ENCODE measurements around the gene C2CD4C.
"Not testable (repeated sequence)": the region's sequence is repeated elsewhere in the genome, so short reads cannot be mapped to it uniquely, and the experiment has no call there.

The C2CD4C gene

GRCh38 chr19:399370-399769 lies 9.6 kb downstream of the C2CD4C start:
- no peak for TF ChIP-seq JUND (IDR thresholded peaks at IDR 0.05; ENCODE audit: low read depth)
- in situ Hi-C loops (cut with HindIII; ENCODE audit: low pct_unique_long_range_greater_than_20kb, low sequenced_read_pairs): no loop called here
- no peak for DNase-seq (ENCODE audit: low read depth in 1 of 2, low spot score in 1 of 2)

- TF ChIP-seq JUND (IDR thresholded peaks at IDR 0.05; ENCODE audit: low read depth): no peak
- in situ Hi-C loops (cut with HindIII; ENCODE audit: low pct_unique_long_range_greater_than_20kb, low sequenced_read_pairs): no loop called here
- no peak for DNase-seq (ENCODE audit: low read depth in 1 of 2, low spot score in 1 of 2)
Observed at GRCh38 chr19:398719-399118, 10.2 kb downstream of the C2CD4C start.

DNA sequence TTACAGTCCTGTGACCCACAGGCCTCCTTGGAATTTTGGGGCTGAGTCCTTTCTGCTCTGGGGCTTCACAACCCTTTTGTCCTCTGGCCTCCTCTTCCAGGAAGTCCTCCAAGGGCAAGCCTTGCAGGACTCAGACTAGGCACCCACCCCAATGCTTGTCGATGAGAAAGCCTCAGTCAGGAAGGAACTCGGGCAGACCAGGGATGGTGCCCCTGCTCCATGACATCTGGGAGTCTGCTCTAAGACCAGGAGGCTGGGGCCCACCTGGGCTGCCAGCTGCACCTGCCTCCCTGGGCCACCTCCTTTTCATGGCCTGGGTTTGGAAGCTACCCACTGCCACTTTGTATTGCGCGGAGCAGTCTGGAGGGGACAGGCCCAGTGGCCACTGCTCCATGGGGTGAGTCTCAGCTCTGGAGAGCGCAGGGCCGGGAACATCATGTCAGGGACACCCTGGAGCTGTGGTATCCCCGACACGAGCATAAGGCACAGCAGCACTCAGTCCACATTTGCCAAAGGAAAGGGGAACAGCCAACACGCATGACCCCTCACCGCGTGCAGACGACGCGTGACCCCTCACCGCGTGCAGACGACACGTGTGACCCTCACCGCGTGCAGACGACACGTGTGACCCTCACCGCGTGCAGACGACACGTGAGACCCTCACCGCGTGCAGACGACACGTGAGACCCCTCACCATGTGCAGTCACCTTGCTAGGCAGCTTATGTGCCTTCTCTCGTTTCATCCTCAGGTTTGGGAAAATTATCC lies 10.8 kb downstream of the C2CD4C start:
- in situ Hi-C loops (cut with HindIII; ENCODE audit: low pct_unique_long_range_greater_than_20kb, low sequenced_read_pairs): no loop called here
- no peak for DNase-seq (ENCODE audit: low read depth in 1 of 2, low spot score in 1 of 2)
- no peak for TF ChIP-seq JUND (IDR thresholded peaks at IDR 0.05; ENCODE audit: low read depth)

DNA sequence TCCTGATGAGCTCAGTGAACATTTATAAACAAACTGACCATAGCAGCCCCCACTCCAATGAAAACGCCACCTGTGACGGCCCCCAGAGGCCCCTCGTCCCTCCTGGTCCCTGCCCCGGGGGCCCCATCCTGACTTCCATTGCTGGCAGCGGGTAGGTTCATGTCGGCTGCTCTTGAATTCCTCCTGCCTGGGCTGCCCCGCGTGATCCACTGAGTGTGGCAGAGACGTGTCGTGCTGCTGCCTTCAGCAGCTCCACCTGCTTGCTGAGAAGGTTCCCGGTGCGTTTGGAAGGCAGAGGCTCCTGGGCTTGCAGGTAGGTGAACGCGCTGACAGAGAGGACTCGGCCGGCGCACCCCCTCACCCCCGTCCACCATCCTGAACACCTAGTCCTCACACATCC lies 11.6 kb downstream of the C2CD4C start:
- DNase-seq (ENCODE audit: low read depth in 1 of 2, low spot score in 1 of 2): no peak
- no peak for TF ChIP-seq JUND (IDR thresholded peaks at IDR 0.05; ENCODE audit: low read depth)
- in situ Hi-C loops (cut with HindIII; ENCODE audit: low pct_unique_long_range_greater_than_20kb, low sequenced_read_pairs): no loop called here

- no peak for TF ChIP-seq JUND (IDR thresholded peaks at IDR 0.05; ENCODE audit: low read depth)
- no peak for DNase-seq (ENCODE audit: low read depth in 1 of 2, low spot score in 1 of 2)
- in situ Hi-C loops (cut with HindIII; ENCODE audit: low pct_unique_long_range_greater_than_20kb, low sequenced_read_pairs): no loop called here
Observed at GRCh38 chr19:395467-395866, 13.5 kb downstream of the C2CD4C start.

- in situ Hi-C loops (cut with HindIII; ENCODE audit: low pct_unique_long_range_greater_than_20kb, low sequenced_read_pairs); DNase-seq (ENCODE audit: low read depth in 1 of 2, low spot score in 1 of 2): not testable (repeated sequence)
Observed at GRCh38 chr19:394857-395256, 14.1 kb downstream of the C2CD4C start.

DNA sequence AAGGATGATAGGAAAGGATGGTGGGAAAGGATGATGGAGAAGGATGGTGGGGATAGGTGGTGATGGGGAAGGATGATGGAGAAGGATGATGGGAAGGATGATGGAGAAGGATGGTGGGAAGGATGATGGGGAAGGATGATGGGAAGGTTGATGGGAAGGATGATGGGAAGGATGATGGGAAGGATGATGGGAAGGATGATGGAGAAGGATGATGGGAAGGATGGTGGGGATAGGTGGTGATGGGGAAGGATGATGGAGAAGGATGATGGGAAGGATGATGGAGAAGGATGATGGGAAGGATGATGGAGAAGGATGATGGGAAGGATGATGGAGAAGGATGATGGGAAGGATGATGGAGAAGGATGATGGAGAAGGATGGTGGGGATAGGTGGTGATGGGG lies 15.4 kb downstream of the C2CD4C start:
- DNase-seq (ENCODE audit: low read depth in 1 of 2, low spot score in 1 of 2); in situ Hi-C loops (cut with HindIII; ENCODE audit: low pct_unique_long_range_greater_than_20kb, low sequenced_read_pairs): not testable (repeated sequence)

DNA sequence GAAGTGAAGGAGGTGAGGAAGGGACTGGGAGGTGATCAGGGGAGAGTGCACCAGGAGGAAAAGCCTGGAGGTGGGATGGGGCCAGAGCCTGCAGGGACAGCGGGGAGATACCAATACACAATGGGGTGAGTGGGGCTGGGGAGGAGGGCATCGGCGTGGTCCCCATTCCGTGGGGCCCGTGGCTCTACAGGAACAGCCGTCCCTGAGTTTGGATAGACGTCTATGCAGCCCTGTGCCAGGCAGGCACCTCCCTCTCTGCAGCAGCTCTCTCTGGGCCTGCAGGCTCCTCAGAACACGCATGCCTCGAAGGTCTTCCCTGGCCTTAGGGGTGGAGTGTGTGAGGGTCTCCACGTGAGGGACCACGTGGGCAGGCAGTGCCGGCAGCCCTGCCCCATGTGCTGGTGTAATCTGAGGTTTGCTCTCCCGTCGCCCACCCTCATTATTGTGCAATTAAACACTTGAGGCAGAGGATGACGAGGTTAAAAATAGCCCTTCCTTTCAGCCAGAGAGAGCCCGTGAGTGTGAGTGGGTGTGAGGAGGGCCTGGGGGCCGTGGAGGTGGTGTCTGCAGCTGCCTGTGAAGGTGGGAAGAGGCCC lies 16.5 kb downstream of the C2CD4C start:
- DNase-seq (ENCODE audit: low read depth in 1 of 2, low spot score in 1 of 2): no peak
- no peak for TF ChIP-seq JUND (IDR thresholded peaks at IDR 0.05; ENCODE audit: low read depth)
- in situ Hi-C loops (cut with HindIII; ENCODE audit: low pct_unique_long_range_greater_than_20kb, low sequenced_read_pairs): no loop called here

- no peak for DNase-seq (ENCODE audit: low read depth in 1 of 2, low spot score in 1 of 2)
- TF ChIP-seq JUND (IDR thresholded peaks at IDR 0.05; ENCODE audit: low read depth): no peak
- in situ Hi-C loops (cut with HindIII; ENCODE audit: low pct_unique_long_range_greater_than_20kb, low sequenced_read_pairs): no loop called here
Observed at GRCh38 chr19:391726-392374, 17.1 kb downstream of the C2CD4C start.

DNA sequence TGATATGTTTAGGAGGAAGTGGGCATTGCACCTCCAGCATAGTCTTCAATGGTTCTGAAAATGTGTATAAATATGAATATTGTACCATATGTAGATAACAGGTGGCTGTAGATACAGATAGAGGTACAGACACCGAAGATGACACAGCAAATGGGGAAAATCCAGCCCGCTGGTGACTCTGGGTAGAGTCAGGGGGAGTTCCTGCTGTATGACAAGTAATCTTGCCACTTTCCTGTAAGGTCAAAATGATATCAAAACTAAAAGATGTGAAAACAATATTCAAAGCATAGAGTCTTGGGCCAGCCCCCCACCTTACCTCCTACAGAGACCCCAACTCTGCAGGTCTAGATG lies 17.8 kb downstream of the C2CD4C start:
- in situ Hi-C loops (cut with HindIII; ENCODE audit: low pct_unique_long_range_greater_than_20kb, low sequenced_read_pairs): no loop called here
- no peak for DNase-seq (ENCODE audit: low read depth in 1 of 2, low spot score in 1 of 2)
- TF ChIP-seq JUND (IDR thresholded peaks at IDR 0.05; ENCODE audit: low read depth): no peak

- no peak for DNase-seq (ENCODE audit: low read depth in 1 of 2, low spot score in 1 of 2)
- no peak for TF ChIP-seq JUND (IDR thresholded peaks at IDR 0.05; ENCODE audit: low read depth)
Observed at GRCh38 chr19:390386-391206, 18.4 kb downstream of the C2CD4C start.

GRCh38 chr19:389935-390289 lies 19.0 kb downstream of the C2CD4C start:
- no peak for TF ChIP-seq JUND (IDR thresholded peaks at IDR 0.05; ENCODE audit: low read depth)
- DNase-seq (ENCODE audit: low read depth in 1 of 2, low spot score in 1 of 2): no peak
- in situ Hi-C loops (cut with HindIII; ENCODE audit: low pct_unique_long_range_greater_than_20kb, low sequenced_read_pairs): no loop called here

More at GRCh38 chr19:390386-391206, 18.4 kb downstream of the C2CD4C start:
- in situ Hi-C loops (cut with HindIII; ENCODE audit: low pct_unique_long_range_greater_than_20kb, low sequenced_read_pairs): no loop called here
